ENCODE data around the gene BATF2. TPM values are rescaled to one million over a fixed set of nuclear protein-coding genes. Genes with fewer than 3 reads are reported as not detected.

The BATF2 gene
- polyA plus RNA-seq, 1 of the 3 experiments (the other 2 are of a cell fraction) = 0.20 TPM

GRCh38 chr11:64990222-64990923, 6.4 kb downstream of the BATF2 start (continued):
- no peak for TF ChIP-seq ZBTB33 (IDR thresholded peaks at IDR 0.05; ENCODE audit: borderline replicate concordance, low read depth)

GRCh38 chr11:64989416-64989815, 7.4 kb downstream of the BATF2 start:
- Histone ChIP-seq H3K4me3 (ENCODE audit: low read depth in 2 of 2, low read length in 1 of 2) (no peak overlapping the region), H3K4me1 (ENCODE audit: control insufficient read depth in 1 of 2, insufficient read depth in 2 of 2, low read depth in 1 of 2, low read length in 1 of 2) (peaks cover 0 to 6% of the 10 kb centered on the region in 2 experiments; a peak in 1 of 4 replicates), H3K27ac (ENCODE audit: low read depth in 2 of 2, low read length in 1 of 2) (no peak overlapping the region), H3K9ac (no peak overlapping the region), H3K9me2 (no peaks in the 10 kb centered on the region), H3K27me3 (ENCODE audit: insufficient read depth) (no peaks in the 10 kb centered on the region), H2AFZ (ENCODE audit: low read depth) (no peak overlapping the region), H3K4me2 (no peak overlapping the region), H3K9me3 (no peaks in the 10 kb centered on the region), H3K79me2 (ENCODE audit: insufficient read depth) (no peaks in the 10 kb centered on the region), H3K36me3 (replicated peaks in 1 of 2; ENCODE audit: control insufficient read depth in 1 of 2, insufficient read depth in 2 of 2, low read length in 1 of 2) (no peaks in the 10 kb centered on the region), H4K20me1 (ENCODE audit: insufficient read depth) (no peaks in the 10 kb centered on the region), H3F3A (replicated peaks; ENCODE audit: insufficient read depth) (no peaks in the 10 kb centered on the region)
- CTCF ChIA-PET = interaction anchor here (2.1 kb wide), 1 partner anchor 25 kb away, joined by 13 read pairs; the partner anchor contains the start of gene ARL2
- 74% methylated on average over 5 of the region's 13 CpGs for WGBS (ENCODE audit: low lambda C conversion rate)
- TF ChIP-seq PBX3 (IDR thresholded peaks at IDR 0.05) (no peak), MEF2A (IDR thresholded peaks at IDR 0.05; ENCODE audit: borderline replicate concordance, low read depth) (no peak), TCF12 (IDR thresholded peaks at IDR 0.05) (no peak), SMC3 (IDR thresholded peaks at IDR 0.05; ENCODE audit: low read depth, low read length) (no peak), YY1 (IDR thresholded peaks at IDR 0.05; ENCODE audit: low read depth) (no peak), NFIC (IDR thresholded peaks at IDR 0.05; ENCODE audit: borderline replicate concordance) (no peak), MAX (IDR thresholded peaks at IDR 0.05; ENCODE audit: low read depth) (no peak), SIN3A (IDR thresholded peaks at IDR 0.05; ENCODE audit: borderline replicate concordance, low read depth, low read length) (no peak), FOXM1 (IDR thresholded peaks at IDR 0.05; ENCODE audit: low read depth) (no peak), EP300 (IDR thresholded peaks at IDR 0.05; ENCODE audit: borderline replicate concordance in 1 of 2, low read depth in 1 of 2, low read length in 1 of 2) (no peak), USF1 (IDR thresholded peaks at IDR 0.05; ENCODE audit: borderline replicate concordance, low read depth) (no peak), RCOR1 (IDR thresholded peaks at IDR 0.05; ENCODE audit: low read length) (no peak), FOXJ3 (CRISPR knock-in tag; IDR thresholded peaks at IDR 0.05) (no peak), RAD21 (IDR thresholded peaks at IDR 0.05; ENCODE audit: low read length) (no peak), ELF1 (IDR thresholded peaks at IDR 0.05) (no peak), IRF3 (IDR thresholded peaks at IDR 0.05; ENCODE audit: low read depth, low read length) (no peak)
- no peak for DNase-seq
- POLR2A ChIA-PET = no interaction called here

Data from SK-N-SH (cell line).